IPS DF 19.7 (cell line): ENCODE results near the gene TPCN2.

Source experiments
- DNase-seq: peaks from one replicate; pipeline ENCODE4 v3.0.0-alpha.2; 2013; ENCODE audit warnings: low read depth, low spot score

Gene TPCN2

GRCh38 chr11:69057236-69057635 lies 8.5 kb downstream of the TPCN2 start:
- DNase-seq, result no peak

DNA sequence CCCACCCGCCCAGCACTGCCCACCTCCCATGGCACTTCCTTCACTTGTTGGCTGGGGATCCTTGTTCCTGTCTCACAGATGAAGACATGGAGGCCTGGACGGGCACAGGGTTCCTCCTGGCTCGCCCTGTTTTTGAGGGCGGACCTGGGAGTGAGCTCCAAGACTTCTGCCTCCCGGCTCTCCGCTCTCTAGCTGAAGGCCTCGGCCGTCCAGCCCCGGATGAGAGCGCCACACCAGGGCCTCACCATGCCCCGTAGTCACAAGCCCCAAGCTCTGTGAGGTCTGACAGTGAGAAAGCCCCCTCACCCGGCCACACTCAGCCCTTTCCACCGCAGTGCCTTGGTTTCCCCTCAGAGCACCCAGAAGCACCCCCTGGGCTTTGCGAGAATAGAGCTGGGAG lies 9.1 kb downstream of the TPCN2 start:
- no peak for DNase-seq

DNA sequence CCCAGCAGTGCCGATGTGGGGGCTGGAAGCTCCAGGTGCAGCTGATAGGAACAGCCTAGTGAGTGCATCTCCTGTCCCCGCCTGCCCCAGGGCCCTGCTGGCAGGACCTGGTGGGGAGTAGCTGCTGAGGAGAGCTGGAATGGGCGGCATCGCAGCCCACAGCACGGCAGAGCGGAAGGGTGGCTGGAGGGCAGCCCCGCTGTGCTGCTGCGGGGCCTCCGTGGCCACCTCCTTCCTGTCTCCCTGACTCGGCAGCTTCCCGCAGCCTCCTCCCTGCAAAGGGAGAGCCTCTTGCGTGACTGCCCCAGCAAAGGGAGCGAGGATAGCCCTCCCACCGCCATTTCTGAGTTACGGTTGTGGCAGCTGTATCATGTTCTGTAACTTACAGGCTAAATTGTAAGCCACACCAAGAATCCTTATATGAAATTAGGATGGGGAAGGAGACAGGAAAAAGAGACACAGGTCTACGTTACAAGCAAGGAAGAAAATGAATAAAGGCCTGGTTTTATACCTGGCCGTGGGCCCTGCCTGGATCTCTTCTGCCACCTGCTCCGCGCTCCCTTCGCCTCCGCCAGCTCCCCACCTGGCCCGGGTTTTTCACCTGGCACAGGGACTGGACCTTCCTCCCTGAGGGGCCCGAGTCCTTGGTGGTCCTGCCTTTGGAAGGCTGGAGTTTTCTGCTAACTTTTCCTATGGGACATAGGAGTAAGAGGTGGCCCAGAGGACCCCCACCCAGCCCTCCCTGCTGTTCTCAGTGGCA lies 10.0 kb downstream of the TPCN2 start:
- no peak for DNase-seq

DNA sequence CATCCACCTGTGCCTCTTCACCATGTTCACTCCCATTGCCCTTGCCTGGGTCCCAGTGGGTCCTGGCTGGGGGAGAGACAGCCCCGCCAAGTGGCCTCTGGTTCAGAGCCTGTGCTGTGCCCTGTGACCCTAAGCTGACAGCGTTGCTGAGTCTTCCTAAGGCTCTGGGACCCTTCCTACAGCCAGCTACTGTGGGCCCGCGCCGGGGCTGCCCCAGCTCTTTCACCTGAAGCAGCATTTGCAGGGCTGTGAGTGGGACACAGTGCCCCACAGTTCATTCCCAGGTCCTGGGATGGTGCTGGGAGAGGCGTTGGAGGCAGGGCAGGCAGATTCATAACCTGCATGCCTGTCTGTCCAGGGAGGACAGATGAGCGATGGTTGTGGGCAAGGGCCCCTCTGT lies 10.7 kb downstream of the TPCN2 start:
- no peak for DNase-seq

GRCh38 chr11:69059985-69060384 lies 11.3 kb downstream of the TPCN2 start:
- no peak for DNase-seq

DNA sequence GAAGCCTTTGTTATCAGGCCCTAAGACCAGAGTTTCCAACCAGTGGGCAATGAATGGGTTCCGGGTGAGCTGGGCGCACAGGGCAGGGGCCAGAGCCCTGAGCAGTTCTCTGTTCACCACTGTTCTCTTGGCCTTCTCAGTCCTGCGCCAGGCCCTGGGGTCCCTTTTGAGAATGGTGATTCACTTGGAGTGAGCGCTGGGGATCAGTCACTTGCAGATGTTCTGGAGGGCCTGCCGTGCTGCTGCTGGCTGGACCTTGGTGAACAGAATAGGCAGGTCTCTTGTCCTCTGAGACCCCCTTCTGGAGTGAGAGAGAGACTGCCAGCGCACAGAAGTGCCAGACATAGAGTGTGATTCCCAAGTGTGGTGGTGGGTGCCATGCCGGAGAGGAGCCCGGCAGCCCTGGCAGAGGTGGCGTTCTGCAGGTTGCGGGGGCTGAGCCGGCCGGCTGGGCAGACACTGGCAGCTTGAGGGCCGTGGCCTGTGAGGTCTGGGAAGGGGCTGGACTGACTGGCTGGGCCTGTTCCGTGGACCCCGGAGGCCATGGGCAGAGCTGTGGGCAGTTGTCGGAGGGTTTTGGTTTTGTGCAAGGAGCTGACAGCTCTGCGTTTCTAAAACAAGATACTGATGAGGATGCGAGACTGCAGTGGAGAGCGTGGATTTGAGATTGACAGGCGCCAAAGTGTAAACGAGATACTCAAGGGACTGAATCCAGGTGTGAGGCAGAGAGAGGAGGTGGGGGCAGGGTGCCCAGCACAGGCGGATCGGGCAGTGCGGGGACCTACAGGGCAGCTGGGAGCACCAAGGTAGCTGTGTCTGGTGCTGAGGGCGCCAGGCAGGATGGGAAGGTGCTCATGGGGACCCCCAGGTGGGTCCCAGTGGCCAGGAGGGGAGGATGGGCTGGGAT lies 12.3 kb downstream of the TPCN2 start:
- no peak for DNase-seq

DNA sequence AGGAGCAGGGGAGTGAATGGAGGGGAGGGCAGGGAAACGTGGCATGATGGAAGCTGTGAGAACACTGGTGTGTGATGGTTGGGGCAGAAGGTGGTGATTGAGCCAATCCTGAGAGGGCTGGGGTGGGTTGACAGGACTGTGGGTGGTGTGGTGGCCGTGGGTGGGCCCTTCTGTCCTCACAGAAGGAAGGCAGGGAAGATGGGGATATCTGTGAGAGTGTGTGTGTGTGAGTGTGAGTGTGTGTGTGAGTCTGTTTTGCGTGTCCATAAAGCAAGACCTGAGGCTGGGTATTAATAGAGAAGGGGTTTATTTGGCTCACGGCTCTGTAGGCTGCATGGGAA lies 13.0 kb downstream of the TPCN2 start:
- DNase-seq, result no peak

DNA sequence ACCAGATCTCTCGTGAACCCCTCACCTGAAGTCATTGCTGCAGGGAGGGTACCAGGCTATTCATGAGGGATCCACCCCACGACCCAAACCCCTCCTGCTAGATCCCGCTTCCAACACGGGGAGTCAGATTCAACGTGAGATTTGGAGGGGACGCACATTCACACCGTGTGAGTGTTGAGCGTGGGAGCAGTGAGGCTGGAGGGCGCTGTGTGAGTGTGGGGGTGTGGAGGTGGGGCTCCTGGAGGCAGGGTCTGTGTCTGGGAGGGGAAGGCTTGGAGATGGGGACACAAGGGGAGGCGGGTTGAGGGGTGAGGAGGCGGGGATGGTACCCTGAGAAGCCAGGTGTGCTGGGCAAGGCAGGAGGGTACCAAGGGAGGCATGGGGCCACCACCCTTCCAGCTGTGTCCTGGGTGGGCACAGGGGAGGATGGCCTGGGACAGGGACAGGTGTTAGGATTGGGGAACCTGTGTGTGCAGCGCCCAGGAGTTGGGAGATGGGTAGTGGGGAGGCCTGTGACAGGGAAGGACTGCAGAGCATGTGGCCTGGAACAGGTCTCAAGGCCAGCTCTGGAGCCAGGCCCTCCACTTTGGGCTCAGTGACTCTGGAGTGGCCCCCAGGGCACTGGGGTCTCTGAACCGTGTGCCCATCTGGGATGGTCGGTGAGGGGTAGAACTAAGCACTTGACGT lies 13.6 kb downstream of the TPCN2 start:
- DNase-seq, result no peak

DNA sequence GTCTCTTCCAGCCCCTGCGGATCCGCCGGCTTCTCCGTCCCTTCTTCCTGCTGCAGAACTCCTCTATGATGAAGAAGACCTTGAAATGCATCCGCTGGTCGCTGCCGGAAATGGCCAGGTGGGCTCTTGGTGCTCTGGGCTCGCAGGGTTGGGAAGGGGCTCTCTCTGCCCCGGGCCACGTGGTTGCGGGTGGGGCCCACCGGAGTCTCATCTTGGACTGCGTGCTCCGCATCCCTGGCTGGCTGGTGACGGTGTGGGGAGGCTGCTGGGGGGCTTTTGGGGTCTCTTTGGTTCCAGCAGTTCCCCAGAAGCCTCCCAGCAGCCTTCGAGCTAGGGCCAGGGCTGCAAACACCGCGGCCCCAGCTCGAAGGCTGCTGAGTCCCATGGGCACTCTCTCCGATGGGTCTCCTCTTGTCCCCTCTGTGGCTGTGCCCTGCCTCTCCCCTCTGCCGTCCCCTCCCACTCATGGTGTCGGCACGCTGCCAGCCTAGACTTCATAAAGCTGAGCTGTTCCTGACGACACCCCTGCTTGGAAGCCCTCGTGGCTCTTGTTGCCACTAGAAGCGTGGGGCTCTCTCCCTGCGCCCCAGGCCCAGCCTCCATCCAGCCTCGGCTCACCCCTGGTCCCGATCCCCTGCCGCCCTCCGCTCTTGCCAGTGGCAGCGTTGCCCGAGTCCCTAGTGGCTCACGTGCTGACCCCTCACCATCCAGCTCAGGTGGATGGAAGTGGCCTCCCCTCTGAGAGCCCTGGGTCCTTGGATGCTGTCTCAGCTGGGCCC lies 14.3 kb downstream of the TPCN2 start:
- no peak for DNase-seq

DNA sequence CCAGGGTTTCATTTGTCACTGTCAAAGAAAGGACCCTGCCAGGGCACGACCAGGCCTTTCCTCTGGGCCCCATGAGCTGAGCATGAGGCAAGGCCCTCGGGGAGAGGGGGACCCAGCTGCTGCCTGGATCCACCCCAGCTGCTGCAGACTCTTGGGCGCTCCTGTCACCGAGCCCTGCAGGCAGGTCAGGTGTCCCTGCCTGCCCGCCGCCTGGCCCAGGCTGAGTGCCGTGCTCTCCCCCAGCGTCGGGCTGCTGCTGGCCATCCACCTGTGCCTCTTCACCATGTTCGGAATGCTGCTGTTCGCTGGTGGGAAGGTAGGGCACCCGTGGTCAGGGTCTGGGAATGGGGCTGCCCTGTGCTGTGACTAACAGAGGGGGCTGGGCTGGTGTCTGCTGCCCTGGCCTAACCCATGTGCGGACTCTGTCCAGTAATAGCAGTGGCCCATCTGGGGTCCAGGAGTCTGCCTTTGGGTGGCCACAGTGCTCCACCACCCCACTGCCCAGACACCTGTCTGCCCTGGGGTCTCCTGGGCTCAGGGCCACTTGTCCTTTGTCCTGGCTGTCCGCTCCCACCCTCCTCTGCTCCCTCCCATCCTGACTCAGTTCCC lies 15.0 kb downstream of the TPCN2 start:
- no peak for DNase-seq

DNA sequence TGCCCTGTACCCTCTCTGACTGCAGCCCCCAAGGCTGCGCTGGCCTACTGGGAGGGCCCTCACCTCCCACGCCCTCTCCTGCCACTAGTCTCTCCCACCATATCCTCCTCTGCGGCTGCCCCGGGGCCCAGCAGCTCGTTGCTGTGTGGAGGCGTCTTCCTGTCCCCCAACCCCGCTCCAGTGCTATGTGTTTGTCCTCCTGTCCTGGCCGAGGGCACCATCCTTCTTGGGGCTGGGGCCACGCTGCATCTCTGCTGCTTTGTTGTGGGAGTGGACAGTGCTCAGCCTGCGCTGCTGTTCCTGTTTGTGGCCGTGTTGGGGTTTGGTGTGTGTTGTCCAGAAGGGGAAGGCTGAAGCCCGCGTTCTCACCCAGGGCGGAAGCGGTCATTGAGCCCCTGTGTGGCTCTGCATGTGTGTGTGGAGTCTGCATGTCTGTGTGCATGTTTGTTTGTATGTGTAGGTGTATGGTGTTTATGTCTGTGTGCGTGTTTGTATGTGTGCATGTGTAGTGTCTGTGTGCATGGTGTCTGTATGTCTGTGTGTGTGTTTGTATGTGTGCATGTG lies 15.7 kb downstream of the TPCN2 start:
- DNase-seq, result no peak

DNA sequence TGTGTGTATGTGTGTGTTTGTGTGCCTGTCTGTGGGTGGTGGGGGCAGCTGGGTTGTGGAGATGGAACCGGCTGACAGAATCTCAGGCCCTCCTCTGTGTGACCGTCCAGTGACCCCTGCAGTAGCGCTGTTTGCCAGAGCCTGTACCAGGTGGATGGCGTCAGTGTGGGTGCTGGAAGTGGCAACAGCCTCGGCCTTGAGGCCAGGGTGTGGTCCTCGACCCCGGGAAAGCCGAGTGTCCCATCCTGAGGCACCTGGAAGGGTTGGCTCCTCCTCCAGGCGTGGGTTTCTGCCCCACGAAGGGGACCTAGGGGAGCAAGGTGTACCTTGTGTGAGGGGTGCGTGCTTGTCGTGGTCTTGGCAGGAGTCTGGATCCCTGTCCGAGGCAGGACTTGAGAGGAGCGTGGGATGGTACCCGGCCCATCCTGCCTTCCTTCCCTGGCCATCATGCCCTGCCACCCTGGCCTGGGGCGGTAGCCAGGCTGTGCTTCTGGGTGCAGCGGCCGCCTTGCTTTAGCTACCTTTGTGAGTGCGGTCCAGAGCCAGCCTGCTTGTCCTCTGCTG lies 16.5 kb downstream of the TPCN2 start:
- no peak for DNase-seq

- no peak for DNase-seq
Measured at GRCh38 chr11:69066122-69067112, 17.7 kb downstream of the TPCN2 start.

DNA sequence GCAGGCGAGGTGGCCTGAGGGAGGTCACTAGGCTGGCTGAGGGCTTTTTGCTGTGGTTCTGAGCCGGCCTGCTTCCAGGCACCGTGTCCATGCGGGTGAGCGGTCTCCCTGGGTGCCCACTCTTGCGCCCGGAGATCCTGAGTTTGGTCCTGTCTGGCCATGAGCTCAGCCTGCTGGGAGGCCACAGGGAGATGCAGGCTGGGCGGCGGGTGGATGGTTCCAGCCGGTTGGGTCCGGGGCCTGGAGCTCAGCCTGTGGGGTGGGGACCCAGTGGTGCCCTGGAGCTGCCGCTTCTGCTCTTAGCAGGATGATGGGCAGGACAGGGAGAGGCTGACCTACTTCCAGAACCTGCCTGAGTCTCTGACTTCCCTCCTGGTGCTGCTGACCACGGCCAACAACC lies 18.5 kb downstream of the TPCN2 start:
- no peak for DNase-seq

DNA sequence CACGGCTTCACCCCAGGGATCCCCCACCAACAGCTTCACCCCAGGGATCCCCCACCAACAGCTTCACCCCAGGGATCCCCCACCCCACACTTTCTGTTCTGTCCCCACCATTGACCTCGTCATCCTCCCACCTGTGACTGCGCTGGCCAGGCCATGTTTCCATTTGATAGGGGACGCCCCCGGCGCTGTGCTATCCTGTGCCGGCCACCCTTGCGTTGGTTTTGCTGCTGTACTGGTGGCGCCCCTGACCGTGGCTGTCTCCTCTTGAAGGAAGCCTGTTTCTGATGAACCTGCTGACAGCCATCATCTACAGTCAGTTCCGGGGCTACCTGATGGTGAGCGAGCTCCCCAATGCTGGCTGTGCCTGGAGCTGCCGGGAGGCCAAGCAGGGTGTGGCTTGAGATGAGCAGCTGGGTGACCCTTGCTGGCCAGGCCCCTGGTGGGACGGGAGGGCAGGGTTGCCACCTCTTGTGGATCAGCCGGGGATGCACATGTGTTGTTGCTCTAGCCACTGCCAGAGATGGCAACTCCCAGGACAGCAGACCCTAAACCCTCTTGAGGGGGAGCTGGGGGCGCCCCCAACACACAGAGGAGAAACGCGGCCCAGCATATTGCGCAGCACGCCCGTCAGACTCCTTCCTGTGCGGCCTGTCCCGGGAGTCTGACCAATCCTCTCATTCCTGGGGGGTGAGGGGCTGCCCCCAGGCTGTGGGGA lies 22.5 kb downstream of the TPCN2 start:
- DNase-seq, result no peak

DNA sequence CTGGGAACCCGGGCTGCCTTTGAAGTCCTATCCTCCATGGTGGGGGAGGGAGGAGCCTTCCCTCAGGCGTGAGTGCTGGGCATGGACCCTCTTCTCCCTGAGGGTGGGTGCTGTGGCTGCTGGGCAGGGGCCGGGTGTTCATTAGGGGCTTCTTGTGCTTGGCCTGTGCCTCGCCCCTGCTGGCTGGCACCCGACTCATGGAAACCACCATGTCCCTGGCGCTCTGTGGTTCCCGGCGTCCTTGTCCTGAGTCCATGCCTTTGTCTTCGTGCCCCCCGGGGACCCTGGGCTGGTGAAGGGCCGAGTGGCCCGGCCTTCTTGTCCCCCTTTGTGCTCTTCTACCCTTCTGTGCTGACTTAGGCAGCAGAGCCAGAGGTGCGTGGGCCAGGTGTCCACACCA lies 23.2 kb downstream of the TPCN2 start:
- no peak for DNase-seq

GRCh38 chr11:69073469-69073868 lies 24.7 kb downstream of the TPCN2 start:
- no peak for DNase-seq

DNA sequence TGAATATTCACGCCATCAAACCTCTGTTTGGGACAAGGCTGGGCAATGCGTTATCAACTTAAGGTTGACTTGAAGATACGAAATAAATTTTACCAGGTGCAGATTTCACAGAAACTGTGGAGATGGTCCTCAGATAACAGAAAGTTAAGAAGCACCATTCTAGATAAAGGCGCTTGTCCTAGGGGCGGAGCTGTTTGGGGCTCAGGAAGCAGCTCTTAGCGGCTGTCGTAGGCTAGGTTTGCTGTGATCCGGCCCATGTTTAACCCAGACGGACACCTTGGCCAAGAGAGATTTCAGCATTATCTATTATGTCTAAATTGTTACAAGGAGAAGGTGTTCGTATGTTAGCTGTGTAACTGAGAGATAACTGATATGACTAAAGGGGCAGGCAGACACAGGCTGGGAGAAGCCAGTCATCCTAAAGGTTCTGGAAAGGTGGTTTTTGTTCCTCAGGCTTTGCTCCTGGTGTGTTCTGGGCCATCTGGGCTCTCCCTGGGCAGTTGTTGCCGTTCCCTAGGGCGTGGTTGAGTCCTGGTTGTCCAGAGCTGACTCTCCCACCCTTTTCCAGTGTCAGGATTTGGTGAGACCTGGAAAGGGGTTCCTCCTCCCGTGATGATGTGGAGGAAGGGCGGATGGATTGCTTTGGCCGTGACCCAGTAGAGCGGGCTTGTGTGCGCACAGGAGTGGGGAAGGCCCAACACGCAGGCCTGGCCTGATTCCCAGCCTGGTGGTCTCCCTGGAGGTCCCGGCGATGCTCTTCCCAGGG lies 25.8 kb downstream of the TPCN2 start:
- DNase-seq, result no peak
